RWPE2 (cell line): ENCODE data around the gene MAPKBP1.

ENCODE experiments used
- ATAC-seq: fragments of 200-7000 bp; cut with Tn5 transposase; 3 replicates; pipeline ENCODE4 v1.9.1; 2021; ENCODE audit warnings: low read depth
- DNase-seq: peaks from one replicate; pipeline ENCODE4 v3.0.0-alpha.2; 2020; ENCODE audit warnings: low spot score
- H3K27ac ChIP-seq: fragments of 450-650 bp; 2 replicates; pipeline ENCODE4 v1.5.1; 2017; ENCODE audit warnings: mild to moderate bottlenecking; ENCODE audit not compliant: poor library complexity, severe bottlenecking
- H3K27me3 ChIP-seq: fragments of 250-450 bp; sonication (Bioruptor Pico); 2 replicates; pipeline ENCODE4 v1.5.1; 2021; ENCODE audit warnings: mild to moderate bottlenecking, moderate library complexity; ENCODE audit not compliant: insufficient read depth, poor library complexity, severe bottlenecking
- H3K36me3 ChIP-seq: fragments of 250-450 bp; sonication (Bioruptor Pico); 2 replicates; pipeline ENCODE4 v1.5.1; 2020; ENCODE audit warnings: low read depth, mild to moderate bottlenecking, moderate library complexity
- H3K4me1 ChIP-seq: fragments of 250-450 bp; sonication (Bioruptor Pico); 2 replicates; pipeline ENCODE4 v1.5.1; 2021; ENCODE audit warnings: mild to moderate bottlenecking, moderate library complexity; ENCODE audit not compliant: insufficient read depth, poor library complexity, severe bottlenecking
- H3K4me3 ChIP-seq: fragments of 250-450 bp; sonication (Bioruptor Pico); 2 replicates; pipeline ENCODE4 v1.5.1; 2021; ENCODE audit warnings: mild to moderate bottlenecking, moderate library complexity; ENCODE audit not compliant: severe bottlenecking
- H3K9me3 ChIP-seq: fragments of 250-450 bp; sonication (Bioruptor Pico); 2 replicates; pipeline ENCODE4 v1.5.1; 2021; ENCODE audit warnings: mild to moderate bottlenecking, moderate library complexity; ENCODE audit not compliant: severe bottlenecking
- CTCF ChIP-seq: fragments of 450-650 bp; IDR thresholded peaks from one replicate; pipeline ENCODE4 v1.5.1; 2017; ENCODE audit warnings: mild to moderate bottlenecking, moderate library complexity; ENCODE audit not compliant: poor library complexity, severe bottlenecking

MAPKBP1 gene

GRCh38 chr15:41839781-41840491 is 65.7 kb downstream of the MAPKBP1 start:
- no peaks in the 10 kb centered on the region for H3K27me3 ChIP-seq
- DNase-seq, result no peak
- H3K4me1 ChIP-seq, result peaks cover 7% of the 10 kb centered on the region
- TF ChIP-seq CTCF, result no peak
- H3K27ac ChIP-seq, result no peak overlapping the region
- H3K36me3 ChIP-seq, result peaks cover 12% of the 10 kb centered on the region; the same call in 1 of the 2 replicates
- no peaks in the 10 kb centered on the region for H3K9me3 ChIP-seq
- ATAC-seq, result no peak
- no peak overlapping the region for H3K4me3 ChIP-seq

GRCh38 chr15:41840673-41841072 is 66.4 kb downstream of the MAPKBP1 start:
- Histone ChIP-seq H3K27me3 (no peaks in the 10 kb centered on the region), H3K27ac (no peak overlapping the region), H3K36me3 (peaks cover 12% of the 10 kb centered on the region; the same call in 1 of the 2 replicates), H3K9me3 (no peaks in the 10 kb centered on the region), H3K4me3 (no peak overlapping the region), H3K4me1 (peaks cover 7% of the 10 kb centered on the region)
- TF ChIP-seq CTCF, result no peak
- no peak for DNase-seq
- no peak for ATAC-seq

- ATAC-seq (no peak), DNase-seq (no peak)
- Histone ChIP-seq H3K4me3 (no peak overlapping the region), H3K36me3 (peaks cover 12% of the 10 kb centered on the region; the same call in 1 of the 2 replicates), H3K9me3 (no peaks in the 10 kb centered on the region), H3K4me1 (peaks cover 7% of the 10 kb centered on the region), H3K27me3 (no peaks in the 10 kb centered on the region), H3K27ac (no peak overlapping the region)
- TF ChIP-seq CTCF, result no peak
These were observed 66.8 kb downstream of the MAPKBP1 start for GRCh38 chr15:41841131-41841530.

- Histone ChIP-seq H3K4me3 (no peak overlapping the region), H3K36me3 (peaks cover 12% of the 10 kb centered on the region; the same call in 1 of the 2 replicates), H3K4me1 (peaks cover 7% of the 10 kb centered on the region), H3K27ac (no peak overlapping the region), H3K27me3 (no peaks in the 10 kb centered on the region), H3K9me3 (no peaks in the 10 kb centered on the region)
- TF ChIP-seq CTCF, result no peak
- DNase-seq, result no peak
- no peak for ATAC-seq
These were observed 67.9 kb downstream of the MAPKBP1 start for GRCh38 chr15:41842229-41842628.

- no peak overlapping the region for H3K27ac ChIP-seq
- TF ChIP-seq CTCF, result no peak
- 0 out of 2 replicates have a peak, but pooled peaks cover 6% of the 10 kb centered on the region for H3K36me3 ChIP-seq
- DNase-seq (no peak), ATAC-seq (no peak; the same call in 2 of the 3 replicates)
- peaks cover 2% of the 10 kb centered on the region for H3K4me1 ChIP-seq
- no peak overlapping the region for H3K4me3 ChIP-seq
- H3K27me3 ChIP-seq, result no peaks in the 10 kb centered on the region
- no peaks in the 10 kb centered on the region for H3K9me3 ChIP-seq
These were observed 69.3 kb downstream of the MAPKBP1 start for GRCh38 chr15:41843571-41843970.
